Sigmoid colon (tissue), 4 donors: ENCODE results near the gene MID1.

ENCODE experiments used
- EP300 ChIP-seq, 4 donors: sonication (generic); formaldehyde crosslinking; IDR thresholded peaks; one replicate each; pipeline ENCODE4 v1.6.1; 2017; ENCODE audit warnings: antibody characterized with exemption in 4 of 4
- POLR2A ChIP-seq, 2 donors: fragments of 450-650 bp; IDR thresholded peaks; one replicate each; pipeline ENCODE4 v1.6.1; 2016; ENCODE audit warnings: antibody characterized with exemption in 2 of 2, mild to moderate bottlenecking in 2 of 2, moderate library complexity in 2 of 2
- TF ChIP-seq, protein P1 (sequence below), 4 experiments: fragments of 450-650 bp in 3 of 4; fragments of 200-600 bp in 1 of 4; IDR thresholded peaks; one replicate each; pipeline ENCODE4 v1.5.1; 2016 to 2019; ENCODE audit warnings: antibody characterized with exemption in 4 of 4, mild to moderate bottlenecking in 3 of 4, moderate library complexity in 2 of 4

- TF ChIP-seq, protein P1, sequence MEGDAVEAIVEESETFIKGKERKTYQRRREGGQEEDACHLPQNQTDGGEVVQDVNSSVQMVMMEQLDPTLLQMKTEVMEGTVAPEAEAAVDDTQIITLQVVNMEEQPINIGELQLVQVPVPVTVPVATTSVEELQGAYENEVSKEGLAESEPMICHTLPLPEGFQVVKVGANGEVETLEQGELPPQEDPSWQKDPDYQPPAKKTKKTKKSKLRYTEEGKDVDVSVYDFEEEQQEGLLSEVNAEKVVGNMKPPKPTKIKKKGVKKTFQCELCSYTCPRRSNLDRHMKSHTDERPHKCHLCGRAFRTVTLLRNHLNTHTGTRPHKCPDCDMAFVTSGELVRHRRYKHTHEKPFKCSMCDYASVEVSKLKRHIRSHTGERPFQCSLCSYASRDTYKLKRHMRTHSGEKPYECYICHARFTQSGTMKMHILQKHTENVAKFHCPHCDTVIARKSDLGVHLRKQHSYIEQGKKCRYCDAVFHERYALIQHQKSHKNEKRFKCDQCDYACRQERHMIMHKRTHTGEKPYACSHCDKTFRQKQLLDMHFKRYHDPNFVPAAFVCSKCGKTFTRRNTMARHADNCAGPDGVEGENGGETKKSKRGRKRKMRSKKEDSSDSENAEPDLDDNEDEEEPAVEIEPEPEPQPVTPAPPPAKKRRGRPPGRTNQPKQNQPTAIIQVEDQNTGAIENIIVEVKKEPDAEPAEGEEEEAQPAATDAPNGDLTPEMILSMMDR (IDR thresholded peaks at IDR 0.05): no peak
- TF ChIP-seq EP300 (IDR thresholded peaks at IDR 0.05) (no peak), POLR2A (IDR thresholded peaks at IDR 0.05) (no peak)
Measured at GRCh38 chrX:10512741-10513140, 107.6 kb downstream of the MID1 start.
